CD4-positive, alpha-beta T cell treated with Interleukin-21 for 1 hour (primary cell): ENCODE results near the gene NAP1L1.
"Not testable (repeated sequence)": the region's sequence is repeated elsewhere in the genome, so short reads cannot be mapped to it uniquely, and the experiment has no call there.

ENCODE experiments used
- DNase-seq: peaks from one replicate; pipeline ENCODE4 v3.0.0-alpha.2; 2020

The NAP1L1 gene

GRCh38 chr12:76020281-76020680, 64.2 kb downstream of the NAP1L1 start:
- DNase-seq, result peak; percentile 78

GRCh38 chr12:76018672-76019071, 65.8 kb downstream of the NAP1L1 start:
- DNase-seq, result no peak

- no peak for DNase-seq
These were observed 66.4 kb downstream of the NAP1L1 start for GRCh38 chr12:76018111-76018510.

- no peak for DNase-seq
These were observed 70.5 kb downstream of the NAP1L1 start for GRCh38 chr12:76014007-76014406.

GRCh38 chr12:76013603-76014002, 70.9 kb downstream of the NAP1L1 start:
- no peak for DNase-seq

GRCh38 chr12:76012644-76013043, 71.8 kb downstream of the NAP1L1 start:
- no peak for DNase-seq

- DNase-seq, result no peak
These were observed 73.6 kb downstream of the NAP1L1 start for GRCh38 chr12:76010732-76011458.

GRCh38 chr12:76008428-76008827, 76.1 kb downstream of the NAP1L1 start:
- DNase-seq, result no peak

- DNase-seq, result no peak
These were observed 76.8 kb downstream of the NAP1L1 start for GRCh38 chr12:76007640-76008039.

GRCh38 chr12:76006028-76006925, 78.2 kb downstream of the NAP1L1 start:
- no peak for DNase-seq

- DNase-seq, result no peak
These were observed 81.2 kb downstream of the NAP1L1 start for GRCh38 chr12:76003355-76003638.

- DNase-seq, result no peak
These were observed 81.7 kb downstream of the NAP1L1 start for GRCh38 chr12:76002598-76003354.

GRCh38 chr12:75998292-75999063, 86.0 kb downstream of the NAP1L1 start:
- no peak for DNase-seq

GRCh38 chr12:75997658-75998057, 86.8 kb downstream of the NAP1L1 start:
- DNase-seq, result no peak

GRCh38 chr12:75996861-75997447, 87.5 kb downstream of the NAP1L1 start:
- DNase-seq, result no peak

- no peak for DNase-seq
These were observed 88.8 kb downstream of the NAP1L1 start for GRCh38 chr12:75995691-75996090.

GRCh38 chr12:75994069-75994740, 90.3 kb downstream of the NAP1L1 start:
- no peak for DNase-seq

- DNase-seq, result no peak
These were observed 92.7 kb downstream of the NAP1L1 start for GRCh38 chr12:75991753-75992152.

GRCh38 chr12:75990189-75990912, 94.1 kb downstream of the NAP1L1 start:
- DNase-seq, result no peak

GRCh38 chr12:75987709-75988108, 96.8 kb downstream of the NAP1L1 start:
- DNase-seq, result not testable (repeated sequence)
